ENCODE measurements around the gene RAB11FIP5. TPM values are rescaled to one million over a fixed set of nuclear protein-coding genes. Genes with fewer than 3 reads are reported as not detected.
A peak's percentile ranks its signal among the peaks of the same experiment; 100 is the strongest.
"Not testable (repeated sequence)": the region's sequence is repeated elsewhere in the genome, so short reads cannot be mapped to it uniquely, and the experiment has no call there.

RAB11FIP5 gene
- total RNA-seq, 1 donor from 2014 or later = 24.3 TPM

DNA sequence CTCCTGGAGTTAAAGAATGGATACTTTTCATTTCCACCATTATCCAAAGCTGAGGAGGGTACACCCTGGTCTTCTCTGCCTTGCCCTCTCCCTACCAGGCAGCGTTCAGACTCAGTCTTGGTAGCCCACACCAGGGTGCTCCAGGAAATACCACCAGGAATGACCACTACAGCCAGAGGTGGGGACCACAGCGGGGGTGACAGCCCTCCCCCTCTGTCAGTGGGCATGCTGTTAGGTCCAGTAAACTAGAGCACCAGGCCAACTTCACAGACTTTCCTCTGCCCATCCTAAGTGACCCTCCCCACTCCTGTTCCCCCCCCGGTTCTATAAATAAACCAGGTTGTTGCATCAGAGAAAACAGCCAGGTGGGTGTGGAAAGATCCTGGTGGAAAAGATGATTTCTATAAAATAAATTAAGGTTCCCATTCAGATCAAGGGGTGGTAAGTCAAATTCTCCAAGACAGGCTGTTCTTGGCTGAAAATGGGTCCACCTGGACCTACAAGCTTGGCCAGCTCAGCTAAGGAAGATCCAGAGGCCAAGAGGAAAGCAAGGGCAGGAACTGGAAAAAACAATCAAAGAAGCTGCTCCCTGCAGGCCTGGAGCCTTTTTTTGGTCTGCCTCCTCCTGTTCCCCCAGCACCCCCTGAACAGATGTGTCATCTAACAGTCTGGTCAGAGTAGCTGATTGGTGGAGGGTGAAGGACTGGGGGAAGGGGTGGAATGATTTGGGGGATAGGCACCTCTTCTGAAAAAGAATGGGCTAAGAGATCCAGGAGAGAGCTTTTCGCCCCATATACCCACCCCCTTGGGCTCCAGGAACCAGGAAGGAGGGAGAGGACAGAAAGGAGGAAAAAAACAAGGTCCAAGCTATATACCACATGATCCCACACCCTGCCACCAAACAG lies 2.3 kb downstream of the RAB11FIP5 start:
- peak; percentile 52 for DNase-seq

DNA sequence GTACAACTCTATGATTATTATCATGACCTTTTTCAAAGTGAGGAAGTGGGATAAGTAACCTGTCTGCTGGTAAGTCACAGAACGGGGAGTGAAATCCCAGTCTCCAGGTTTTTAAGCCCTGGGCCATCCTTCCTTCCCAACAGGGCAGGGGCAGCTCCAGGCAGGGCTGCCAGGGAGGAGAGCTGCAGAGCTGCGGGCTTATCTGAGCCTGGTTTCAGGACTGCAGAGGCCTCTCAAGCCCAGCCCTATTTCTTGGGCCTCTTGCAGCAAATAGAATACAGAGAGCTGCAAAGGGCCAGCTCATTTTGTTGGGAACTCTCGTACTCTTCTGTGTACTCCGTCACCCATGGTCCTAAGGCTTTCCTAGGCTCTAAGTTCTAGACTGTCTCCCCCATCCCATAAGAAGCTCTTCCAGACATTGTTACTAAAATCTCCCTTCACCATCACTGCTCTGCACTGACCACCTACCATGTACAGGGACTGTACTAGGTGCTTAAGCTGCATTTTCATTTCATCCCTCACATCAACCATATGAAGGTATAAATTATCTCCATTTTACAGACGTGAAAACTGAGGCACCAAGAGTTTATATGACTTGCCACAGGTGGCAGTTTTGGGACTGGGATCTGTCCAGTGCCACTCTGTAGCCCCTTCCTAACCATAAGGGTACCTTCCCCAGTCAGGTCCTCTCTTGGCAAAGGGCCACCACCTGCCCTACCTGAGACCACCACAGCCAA lies 3.1 kb downstream of the RAB11FIP5 start:
- no peak for DNase-seq

DNA sequence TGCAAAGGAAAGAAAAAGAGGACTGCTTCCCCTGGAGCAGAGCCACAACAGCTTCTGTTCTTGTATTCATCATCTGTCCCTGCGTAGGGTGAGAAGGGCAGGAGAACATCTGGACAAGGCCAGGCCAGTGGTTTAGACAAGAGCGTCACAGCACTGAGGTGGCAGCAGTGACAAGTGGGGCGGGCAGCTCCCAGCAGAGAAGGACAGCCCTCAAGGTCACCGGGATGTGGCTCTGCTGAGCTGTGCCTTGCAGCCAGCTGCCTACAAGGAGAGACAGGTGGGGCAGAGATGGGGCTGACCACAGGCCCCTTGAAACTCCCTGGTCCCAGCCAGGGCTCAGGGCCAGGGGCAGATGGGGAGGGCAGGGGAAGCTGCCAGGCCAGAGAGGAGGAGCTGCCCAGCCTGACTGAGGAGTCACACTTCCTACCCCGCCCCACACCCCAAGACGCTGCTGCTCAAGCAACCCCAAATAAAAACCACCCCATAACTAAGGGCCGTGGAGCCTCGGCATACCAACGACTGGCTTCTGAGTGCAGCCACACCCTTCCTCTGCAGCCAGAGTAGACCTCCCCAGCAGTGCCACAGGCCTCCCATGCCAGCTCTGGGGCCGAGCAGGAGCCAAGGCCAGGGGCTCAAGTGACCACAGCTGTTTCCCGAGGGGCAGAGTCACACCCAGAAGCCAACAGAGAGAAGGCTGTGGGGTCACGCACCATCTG lies 5.4 kb downstream of the RAB11FIP5 start:
- DNase-seq = peak; percentile 42

GRCh38 chr2:73106791-73107190 lies 6.0 kb downstream of the RAB11FIP5 start:
- DNase-seq = no peak

GRCh38 chr2:73105511-73105971 lies 7.2 kb downstream of the RAB11FIP5 start:
- DNase-seq = no peak

GRCh38 chr2:73104933-73105332 lies 7.8 kb downstream of the RAB11FIP5 start:
- DNase-seq = no peak

DNA sequence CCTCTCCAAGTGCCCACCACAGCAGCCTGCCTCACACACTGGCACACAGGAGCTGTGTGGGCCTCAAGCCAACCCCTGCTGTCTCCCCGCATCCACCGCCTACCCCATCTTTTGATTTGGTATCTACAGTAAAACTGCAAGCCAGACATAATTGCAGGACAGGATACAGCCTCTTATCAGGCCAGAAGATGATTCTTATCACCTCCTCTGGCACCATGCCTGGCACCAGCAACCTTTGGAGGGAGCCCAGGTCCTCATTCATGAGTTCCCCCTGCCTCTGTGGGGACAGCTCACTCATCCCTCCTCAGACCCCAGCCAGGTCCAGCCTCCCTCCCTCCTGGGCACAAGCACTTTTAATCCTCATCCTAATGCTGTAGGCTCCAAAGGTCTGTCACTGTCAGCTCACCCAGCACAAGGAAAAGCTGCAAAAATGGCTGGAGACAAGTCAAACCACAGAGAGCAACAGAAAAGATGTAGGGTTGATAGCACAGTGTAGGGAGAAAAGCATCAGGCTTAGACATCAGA lies 9.7 kb downstream of the RAB11FIP5 start:
- no peak for DNase-seq

DNA sequence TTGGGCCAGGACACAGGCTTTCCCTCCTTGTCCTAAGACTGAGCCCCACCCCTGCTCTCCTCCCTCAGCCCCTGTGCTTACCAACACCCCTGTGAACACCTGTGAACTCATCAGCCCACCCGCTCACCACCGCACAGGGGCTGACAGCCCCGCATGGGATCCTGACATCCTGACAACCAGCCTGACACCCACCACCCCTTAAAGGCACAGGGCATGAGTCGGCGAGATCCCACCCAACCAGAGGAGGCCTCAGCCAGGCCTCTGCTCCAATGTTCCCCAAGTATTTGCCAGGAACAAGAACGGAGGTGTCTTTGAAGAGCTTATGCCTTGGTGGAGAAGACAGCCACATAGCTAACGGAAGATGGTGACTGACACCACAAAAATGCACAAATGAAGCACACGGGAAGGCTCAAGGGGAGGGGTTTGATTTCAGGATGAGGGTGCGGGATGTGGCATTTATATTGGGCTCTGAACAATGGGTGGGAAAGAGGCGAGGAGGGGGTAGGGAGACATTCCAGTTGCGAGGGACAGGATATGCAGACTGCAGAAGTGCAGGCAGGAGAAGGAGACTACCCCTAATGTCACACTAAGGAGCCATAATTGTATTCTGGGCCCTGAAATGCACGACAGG lies 11.0 kb downstream of the RAB11FIP5 start:
- DNase-seq = no peak

- DNase-seq = no peak
These were observed 11.8 kb downstream of the RAB11FIP5 start for GRCh38 chr2:73100956-73101355.

- DNase-seq = no peak
These were observed 13.3 kb downstream of the RAB11FIP5 start for GRCh38 chr2:73099486-73099885.

DNA sequence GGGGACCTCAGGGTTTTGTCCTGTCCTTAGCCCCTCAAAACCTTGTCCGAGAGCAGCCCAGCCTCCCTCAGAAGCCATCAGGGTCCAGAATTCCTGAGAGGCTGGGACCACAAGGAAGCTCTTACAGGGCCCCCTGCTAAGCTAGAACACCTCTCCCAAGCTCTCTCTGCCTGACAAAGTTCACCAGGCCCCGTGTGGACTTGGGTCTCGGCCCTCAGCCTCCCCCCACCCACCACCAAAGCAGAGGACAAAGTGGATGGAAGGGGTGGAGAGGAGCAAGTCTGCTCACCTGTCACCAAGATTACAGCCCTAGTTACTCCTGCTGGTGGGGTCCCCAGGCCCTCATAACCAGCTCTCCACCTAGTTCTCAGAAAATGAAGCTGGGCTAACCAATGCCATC lies 16.8 kb downstream of the RAB11FIP5 start:
- no peak for DNase-seq

DNA sequence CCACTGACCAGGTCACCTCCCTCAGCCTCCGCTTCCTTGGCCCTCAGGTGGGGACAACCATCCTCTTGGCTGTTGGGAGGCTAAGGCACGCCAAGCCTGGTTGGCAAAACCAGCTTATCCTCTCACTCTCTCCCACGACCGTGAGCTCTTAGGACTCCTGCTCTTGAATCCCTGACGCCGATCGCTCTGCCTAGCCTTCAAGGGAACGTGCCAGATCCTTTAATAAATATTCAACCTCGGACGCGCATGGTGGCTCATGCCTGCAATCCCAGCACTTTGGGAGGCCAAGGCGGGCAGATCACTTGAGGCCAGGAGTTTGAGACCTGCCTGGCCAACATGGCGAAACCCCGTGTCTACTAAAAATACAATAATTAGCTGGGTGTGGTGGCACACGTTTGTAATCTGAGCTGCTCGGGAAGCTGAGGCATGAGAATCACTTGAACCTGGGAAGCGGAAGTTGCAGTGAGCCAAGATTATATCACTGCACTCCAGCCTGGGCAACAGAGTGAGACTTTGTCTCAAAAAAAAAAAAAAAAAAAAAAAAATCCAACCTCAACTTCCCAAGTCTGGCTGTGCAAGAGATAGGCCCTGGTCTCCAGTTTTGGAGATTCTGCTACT lies 19.0 kb downstream of the RAB11FIP5 start:
- DNase-seq = not testable (repeated sequence)

DNA sequence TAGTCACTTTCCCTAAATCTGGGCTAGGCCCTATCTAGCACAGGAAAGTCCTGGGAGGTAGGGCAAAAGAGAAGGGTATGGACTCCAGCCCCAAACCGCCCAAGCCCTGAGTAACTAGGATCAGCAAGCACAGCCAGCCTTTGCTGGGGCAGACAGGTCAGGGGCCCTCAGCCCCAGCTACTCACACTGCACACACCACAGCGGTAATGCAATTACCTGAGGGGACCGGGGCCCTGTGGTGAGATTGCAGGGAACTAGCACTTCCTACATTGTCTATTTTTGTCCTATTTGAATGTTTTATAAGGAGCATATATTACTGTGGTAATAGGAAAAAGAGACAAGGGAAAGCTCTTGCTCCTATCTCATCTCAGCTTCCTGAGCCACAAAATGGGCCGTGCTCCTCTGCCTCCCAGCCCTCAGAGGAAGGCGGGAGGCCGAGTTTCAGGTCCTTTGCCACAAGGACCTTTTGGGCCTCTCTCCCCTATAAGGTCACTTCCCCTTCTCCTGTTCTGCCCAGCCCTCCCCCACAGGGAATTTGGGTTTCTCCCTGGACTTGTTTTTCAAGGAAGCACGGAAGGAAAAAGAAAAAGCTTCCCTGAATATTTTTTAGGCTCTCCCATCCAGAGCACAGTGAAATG lies 20.5 kb downstream of the RAB11FIP5 start:
- no peak for DNase-seq

GRCh38 chr2:73091696-73092095 lies 21.1 kb downstream of the RAB11FIP5 start:
- no peak for DNase-seq

- DNase-seq = no peak
These were observed 21.6 kb downstream of the RAB11FIP5 start for GRCh38 chr2:73091164-73091563.

DNA sequence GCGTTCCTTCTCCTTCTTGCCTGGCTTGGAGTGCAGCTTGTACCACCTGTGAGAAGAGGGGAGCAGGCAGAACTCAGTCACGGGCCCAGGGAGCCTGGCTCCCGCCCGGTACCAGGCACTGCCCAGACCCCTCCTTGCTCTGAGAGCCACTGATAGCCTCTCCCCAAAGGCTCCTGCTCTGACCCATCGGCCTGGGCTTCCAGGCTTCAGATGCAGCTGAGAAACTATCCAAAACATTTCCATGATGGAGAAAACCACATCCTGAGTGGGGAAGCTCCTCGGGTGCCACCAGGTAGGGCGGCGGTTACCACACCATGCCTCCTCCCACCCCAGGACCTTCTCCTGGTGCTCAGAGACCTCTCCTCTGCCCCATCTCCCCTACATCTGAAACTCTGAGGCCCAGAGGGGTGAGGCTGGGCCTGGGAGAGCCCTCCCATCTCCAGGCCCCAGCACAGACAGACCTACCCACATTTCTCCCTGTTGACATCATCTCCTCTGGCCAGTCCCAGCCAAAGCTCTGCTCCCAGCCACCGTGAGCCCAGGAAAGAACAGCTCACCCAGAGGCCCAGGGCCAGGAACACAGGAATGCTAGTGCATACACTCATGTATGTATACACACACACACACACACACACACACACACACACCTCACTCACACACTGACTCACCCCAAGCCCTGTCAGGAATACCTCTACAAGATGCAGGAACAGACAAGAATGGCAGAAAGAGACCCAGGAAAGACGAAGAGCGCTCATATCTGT lies 23.3 kb downstream of the RAB11FIP5 start:
- peak; percentile 82 for DNase-seq

DNA sequence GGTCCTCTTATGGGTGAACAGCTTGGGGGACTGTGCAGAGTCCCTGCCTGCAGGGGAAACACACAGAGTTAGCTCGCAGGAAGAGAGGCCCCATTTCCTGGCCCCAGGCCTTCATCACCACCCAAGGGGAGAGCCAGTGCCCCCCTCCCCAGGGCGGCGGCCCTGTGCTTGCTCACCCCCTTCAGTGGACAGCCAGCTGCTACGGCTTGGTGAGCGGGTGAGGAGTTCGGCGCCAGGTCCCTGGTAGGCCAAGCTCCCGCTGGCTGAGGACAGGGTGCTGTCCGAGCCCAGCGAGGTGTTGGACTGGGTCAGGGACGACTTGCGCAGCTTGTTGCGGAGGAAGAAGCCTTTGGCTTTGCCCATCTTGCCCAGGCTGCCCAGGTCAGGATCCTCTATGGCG lies 24.0 kb downstream of the RAB11FIP5 start:
- no peak for DNase-seq

DNA sequence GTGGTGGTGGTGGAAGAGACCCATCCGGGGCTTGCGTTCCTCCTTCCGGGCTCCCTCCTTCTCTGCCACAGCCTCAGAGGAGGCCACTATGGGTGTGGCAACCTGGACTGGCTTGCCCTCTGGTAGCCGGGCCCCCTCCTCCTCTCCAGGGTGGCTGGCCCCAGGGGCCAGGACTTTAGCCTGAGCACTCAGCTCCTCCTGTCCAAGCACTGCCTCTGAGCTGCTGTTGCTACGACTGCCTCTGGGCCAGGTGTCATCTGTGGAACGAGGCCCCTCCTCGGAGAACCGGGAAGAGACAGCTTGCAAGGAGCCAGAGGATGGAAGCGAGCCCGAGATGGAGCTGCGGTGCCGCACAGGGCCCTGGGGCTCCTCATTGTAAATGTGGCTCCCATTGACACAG lies 24.5 kb downstream of the RAB11FIP5 start:
- no peak for DNase-seq

- no peak for DNase-seq
These were observed 25.4 kb downstream of the RAB11FIP5 start for GRCh38 chr2:73087311-73087710.

DNA sequence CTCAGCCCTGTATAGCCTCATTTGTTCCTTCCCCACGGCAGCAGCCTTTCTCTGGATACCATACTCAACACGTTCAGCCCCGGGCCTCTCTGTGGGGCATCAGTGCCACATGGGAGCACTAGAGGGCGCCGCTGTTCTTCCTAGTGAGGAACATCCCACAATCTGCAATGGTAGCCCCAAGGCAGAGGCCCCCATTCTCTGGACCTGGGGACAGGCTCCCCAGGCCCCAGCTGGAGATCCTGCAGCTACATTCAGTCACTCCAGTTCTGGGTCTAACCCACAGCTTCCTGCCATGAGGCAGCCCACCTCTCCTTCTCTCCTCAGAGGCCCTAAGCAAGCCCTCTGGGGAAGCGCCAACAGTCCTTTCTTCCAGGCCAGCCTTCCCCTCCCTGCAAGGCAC lies 27.1 kb downstream of the RAB11FIP5 start:
- peak; percentile 86 for DNase-seq

Data from tongue (tissue), 2 donors.